RWPE1 (cell line): ENCODE results near the gene ENTHD1.
A peak's percentile ranks its signal among the peaks of the same experiment; 100 is the strongest.

Source experiments
- CTCF ChIA-PET: fragments of 350-600 bp; sonication (Branson Sonifier 250); formaldehyde crosslinking; extraction: SDS; loops from one replicate; lab custom pipeline; 2021; lab: Yijun Ruan, JAX
- POLR2A ChIA-PET: fragments of 400-600 bp; formaldehyde crosslinking; extraction: SDS; loops from one replicate; lab custom pipeline; 2020; ENCODE audit warnings: antibody characterized with exemption; ENCODE audit not compliant: low non-redundant PET; lab: Yijun Ruan, JAX
- DNase-seq: peaks from one replicate; pipeline ENCODE4 v3.0.0; 2012; ENCODE audit warnings: low spot score
- H3K27ac ChIP-seq: fragments of 450-650 bp; 2 replicates; pipeline ENCODE4 v1.5.1; 2017
- TF ChIP-seq, protein P1 (sequence below): fragments of 450-650 bp; conservative IDR thresholded peaks from 2 replicates; pipeline ENCODE4 v1.5.1; 2017; ENCODE audit warnings: low read depth, mild to moderate bottlenecking

ENTHD1 gene

DNA sequence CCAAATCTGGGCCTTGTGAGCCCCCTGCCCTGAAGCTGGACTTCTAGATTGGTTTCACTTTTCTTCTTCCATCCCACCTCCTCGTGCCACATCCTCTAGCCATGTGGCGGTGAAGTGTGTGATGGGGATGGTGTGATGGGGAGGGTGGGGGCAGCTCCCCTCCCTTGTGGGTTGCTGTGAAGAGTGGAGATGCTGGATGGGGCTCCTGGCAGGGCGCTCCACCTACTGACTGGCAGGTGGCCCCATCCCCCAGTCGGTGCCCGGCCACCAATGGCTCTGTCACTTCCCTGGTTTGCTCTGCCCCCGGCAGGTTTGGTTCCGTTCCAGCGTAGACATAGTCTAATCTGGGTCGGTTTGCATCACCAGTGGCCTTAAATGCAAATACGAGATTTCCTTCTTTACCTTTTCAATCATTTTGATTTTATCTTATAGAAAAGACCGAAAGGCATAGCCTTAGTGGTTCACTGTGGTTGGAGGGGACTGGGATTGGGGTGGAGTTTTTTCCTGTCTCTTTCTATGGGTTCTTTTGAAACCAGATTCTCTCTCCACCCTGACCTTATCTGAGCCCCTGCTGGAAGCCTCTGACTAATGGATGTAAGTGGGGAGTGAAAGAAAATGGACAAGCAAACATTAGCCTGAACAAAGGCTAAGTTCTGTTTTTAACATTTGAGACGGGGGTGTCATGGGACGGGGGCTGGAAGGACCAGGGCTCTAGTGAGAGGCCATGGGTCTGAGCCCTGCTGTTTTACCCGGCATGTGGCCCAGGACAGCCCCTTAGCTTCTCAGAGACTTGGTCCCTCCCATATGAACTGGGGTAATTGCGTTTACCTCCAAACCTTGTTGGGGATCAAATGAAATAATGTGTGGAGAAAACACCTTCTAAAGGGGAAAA is 173.8 kb downstream of the ENTHD1 start:
- ChIA-PET CTCF (no interaction called here), POLR2A (no interaction called here)
- TF ChIP-seq, protein P1, sequence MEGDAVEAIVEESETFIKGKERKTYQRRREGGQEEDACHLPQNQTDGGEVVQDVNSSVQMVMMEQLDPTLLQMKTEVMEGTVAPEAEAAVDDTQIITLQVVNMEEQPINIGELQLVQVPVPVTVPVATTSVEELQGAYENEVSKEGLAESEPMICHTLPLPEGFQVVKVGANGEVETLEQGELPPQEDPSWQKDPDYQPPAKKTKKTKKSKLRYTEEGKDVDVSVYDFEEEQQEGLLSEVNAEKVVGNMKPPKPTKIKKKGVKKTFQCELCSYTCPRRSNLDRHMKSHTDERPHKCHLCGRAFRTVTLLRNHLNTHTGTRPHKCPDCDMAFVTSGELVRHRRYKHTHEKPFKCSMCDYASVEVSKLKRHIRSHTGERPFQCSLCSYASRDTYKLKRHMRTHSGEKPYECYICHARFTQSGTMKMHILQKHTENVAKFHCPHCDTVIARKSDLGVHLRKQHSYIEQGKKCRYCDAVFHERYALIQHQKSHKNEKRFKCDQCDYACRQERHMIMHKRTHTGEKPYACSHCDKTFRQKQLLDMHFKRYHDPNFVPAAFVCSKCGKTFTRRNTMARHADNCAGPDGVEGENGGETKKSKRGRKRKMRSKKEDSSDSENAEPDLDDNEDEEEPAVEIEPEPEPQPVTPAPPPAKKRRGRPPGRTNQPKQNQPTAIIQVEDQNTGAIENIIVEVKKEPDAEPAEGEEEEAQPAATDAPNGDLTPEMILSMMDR: no peak
- no peak for DNase-seq
- H3K27ac ChIP-seq: no peak overlapping the region

DNA sequence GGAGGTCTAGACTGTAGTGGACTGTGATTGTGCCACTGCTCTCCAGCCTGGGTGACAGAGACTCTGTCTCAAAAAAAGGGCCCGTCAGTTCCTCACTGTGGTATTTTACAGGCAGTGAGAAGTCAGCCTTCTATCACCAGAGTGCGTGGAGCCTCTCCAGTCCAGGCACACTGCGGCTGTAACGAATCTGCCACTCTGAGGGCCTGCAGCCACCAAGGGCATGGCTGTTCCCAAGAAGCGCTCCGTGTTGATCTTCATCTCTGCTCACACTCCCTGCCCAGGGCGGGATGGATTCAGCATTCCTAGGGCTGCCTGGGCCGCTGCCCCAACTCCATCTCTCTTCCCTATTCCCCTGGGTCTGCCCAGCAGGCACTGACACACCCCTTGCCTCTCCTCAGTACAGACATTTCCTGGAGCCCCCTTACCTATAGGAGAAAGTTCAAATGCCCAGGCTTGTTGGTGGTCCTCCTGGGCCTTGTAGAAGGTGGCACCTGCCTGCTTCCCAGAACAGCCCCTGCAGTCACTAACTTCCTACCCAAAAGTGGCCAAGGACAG is 174.6 kb downstream of the ENTHD1 start:
- TF ChIP-seq, protein P1: no peak
- peak overlapping the region; percentile 61; the same call in 1 of the 2 replicates for H3K27ac ChIP-seq
- POLR2A ChIA-PET: no interaction called here
- CTCF ChIA-PET: interaction anchor here (0.5 kb wide), 1 partner anchor 134 kb away, joined by 3 read pairs; no protein-coding TSS in a partner anchor
- DNase-seq: no peak

DNA sequence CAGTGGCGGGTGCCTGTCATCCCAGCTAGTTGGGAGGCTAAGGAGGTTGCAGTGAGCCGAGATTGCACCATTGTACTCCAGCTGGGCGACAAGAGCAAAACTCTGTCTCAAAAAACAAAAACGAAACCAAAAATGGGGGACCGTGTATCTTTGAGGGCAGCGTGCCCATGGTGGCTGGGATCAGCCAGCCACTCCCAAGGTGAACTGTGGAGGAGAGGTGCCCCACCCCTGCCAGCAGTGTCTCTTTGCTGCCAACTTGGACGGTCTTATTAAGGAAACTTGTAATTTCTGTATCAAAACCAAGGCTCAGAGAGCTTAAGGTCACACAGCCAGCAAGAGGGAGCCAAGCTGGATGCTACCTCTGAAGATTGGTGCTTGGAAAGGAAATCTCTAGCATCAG is 175.4 kb downstream of the ENTHD1 start:
- no peak for DNase-seq
- peak overlapping the region; percentile 61 for H3K27ac ChIP-seq
- ChIA-PET POLR2A (no interaction called here), CTCF (no interaction called here)
- TF ChIP-seq, protein P1: no peak

DNA sequence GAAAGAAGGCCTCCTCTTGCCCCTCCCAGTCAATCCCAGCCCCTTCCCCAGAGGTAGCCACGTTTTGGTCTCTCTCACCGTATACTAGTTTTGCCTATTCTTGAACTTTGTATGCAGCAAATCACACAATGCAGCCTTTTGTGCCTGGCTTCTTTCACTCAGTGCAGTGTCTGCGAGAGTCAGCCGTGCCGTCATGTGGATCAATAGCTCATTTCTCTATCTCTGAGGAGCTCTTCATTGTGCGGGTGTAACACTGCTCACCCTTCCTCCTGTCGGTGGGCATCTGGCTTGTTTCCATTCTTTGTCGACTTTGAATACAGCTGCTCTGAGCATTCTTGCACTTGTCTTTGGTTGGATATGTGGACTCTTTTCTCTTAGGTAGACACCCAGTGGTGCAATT is 176.5 kb downstream of the ENTHD1 start:
- H3K27ac ChIP-seq: no peak overlapping the region
- ChIA-PET CTCF (interaction anchor here (0.6 kb wide), 1 partner anchor 9 kb away, joined by 3 read pairs; no protein-coding TSS in a partner anchor), POLR2A (no interaction called here)
- TF ChIP-seq, protein P1: no peak
- DNase-seq: no peak

DNA sequence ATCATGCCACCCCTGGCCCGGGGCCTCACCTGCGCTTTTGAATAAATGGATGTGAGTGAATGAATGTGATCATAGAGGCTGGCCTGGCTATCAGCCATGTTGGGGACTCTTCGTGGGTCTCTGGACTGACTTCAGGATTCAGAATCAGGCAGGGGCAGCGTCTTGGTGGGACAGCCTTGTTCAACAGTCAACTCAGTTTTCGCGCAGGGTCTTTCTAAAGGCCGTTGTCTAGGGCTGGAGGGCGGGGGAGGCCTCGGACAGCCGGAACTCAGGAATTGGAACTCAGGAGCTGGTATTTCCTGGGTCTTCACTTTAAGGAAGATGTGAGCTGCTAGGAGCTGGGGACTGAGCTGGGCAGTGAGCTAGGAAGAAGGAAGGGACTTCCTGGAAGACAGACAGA is 177.0 kb downstream of the ENTHD1 start:
- TF ChIP-seq, protein P1: no peak
- POLR2A ChIA-PET: no interaction called here

DNA sequence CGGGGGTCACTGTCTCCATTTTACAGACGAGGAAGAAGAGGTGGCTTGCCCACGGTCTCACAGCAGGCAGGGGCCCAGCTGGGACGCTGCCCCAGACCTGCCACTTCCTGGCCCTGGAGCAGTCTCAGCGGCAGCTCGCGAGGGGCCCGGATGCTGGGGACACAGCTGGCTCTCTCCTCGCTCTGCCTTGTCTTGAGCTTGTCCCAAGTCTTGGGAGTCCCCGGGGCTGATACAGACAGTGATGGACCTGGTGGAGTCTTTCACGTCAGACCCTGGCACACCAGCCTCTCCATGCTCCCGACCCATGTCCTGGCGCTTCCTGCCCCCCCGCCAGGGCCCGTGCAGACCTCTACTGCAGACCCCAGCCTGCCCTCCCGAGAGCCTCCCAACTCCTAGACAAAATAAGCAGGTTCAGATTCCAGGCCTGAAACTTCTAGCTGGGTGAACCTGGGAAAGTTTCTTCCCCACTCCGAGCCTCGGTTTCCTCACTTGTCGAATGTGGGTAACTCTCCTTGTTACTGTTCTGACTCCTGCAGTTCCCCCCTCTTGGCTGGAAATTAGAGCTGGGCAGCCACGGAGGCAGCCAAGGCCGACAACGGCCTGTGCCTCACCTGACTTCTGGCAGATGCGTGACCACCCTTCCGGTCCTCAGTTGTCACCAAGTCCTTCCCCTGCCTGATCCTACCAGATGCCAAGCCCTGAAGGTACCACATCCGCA is 177.6 kb downstream of the ENTHD1 start:
- ChIA-PET CTCF (no interaction called here), POLR2A (no interaction called here)
- TF ChIP-seq, protein P1: no peak

More for the DNA sequence above, 177.0 kb downstream of the ENTHD1 start:
- CTCF ChIA-PET: interaction anchor here (0.6 kb wide), 1 partner anchor 9 kb away, joined by 3 read pairs; no protein-coding TSS in a partner anchor
- H3K27ac ChIP-seq: no peak overlapping the region
- no peak for DNase-seq

More for the DNA sequence above, 177.6 kb downstream of the ENTHD1 start:
- no peak for DNase-seq
- no peak overlapping the region for H3K27ac ChIP-seq
